Sciatic nerve (tissue), 2 donors: Measurements from ENCODE around the gene MIOX. TPM values are rescaled to one million over a fixed set of nuclear protein-coding genes. Genes with fewer than 3 reads are reported as not detected.
"Not testable (repeated sequence)": the region's sequence is repeated elsewhere in the genome, so short reads cannot be mapped to it uniquely, and the experiment has no call there.

Experiments
- ATAC-seq: fragments of 200-7000 bp; cut with Tn5 transposase; one replicate; pipeline ENCODE4 v1.9.1; 2020; ENCODE audit warnings: mild to moderate bottlenecking, moderate library complexity
- DNase-seq: peaks from one replicate; pipeline ENCODE4 v3.0.0-alpha.2; 2020; ENCODE audit warnings: low spot score
- intact Hi-C: fragments of 100-400 bp; cut with DNase I; formaldehyde crosslinking; loops from one replicate; pipeline ENCODE4 v1.14.2; 2022
- total RNA-seq: library from RNA; stranded (reverse); fragmentation: NEBNext Ultra II Directional; extraction: Animal tissue kit (Norgen Biotek cat#: 25700); gene quantifications from one replicate; pipeline ENCODE4 v1.2.1, GENCODE V29; 2021
- donor health status: DM: no; HTN: no; CAD: no.
- donor health status: DM: no; HTN: no; CAD: no.

Gene MIOX
- total RNA-seq, 1 donor from 2014 or later = not detected

DNA sequence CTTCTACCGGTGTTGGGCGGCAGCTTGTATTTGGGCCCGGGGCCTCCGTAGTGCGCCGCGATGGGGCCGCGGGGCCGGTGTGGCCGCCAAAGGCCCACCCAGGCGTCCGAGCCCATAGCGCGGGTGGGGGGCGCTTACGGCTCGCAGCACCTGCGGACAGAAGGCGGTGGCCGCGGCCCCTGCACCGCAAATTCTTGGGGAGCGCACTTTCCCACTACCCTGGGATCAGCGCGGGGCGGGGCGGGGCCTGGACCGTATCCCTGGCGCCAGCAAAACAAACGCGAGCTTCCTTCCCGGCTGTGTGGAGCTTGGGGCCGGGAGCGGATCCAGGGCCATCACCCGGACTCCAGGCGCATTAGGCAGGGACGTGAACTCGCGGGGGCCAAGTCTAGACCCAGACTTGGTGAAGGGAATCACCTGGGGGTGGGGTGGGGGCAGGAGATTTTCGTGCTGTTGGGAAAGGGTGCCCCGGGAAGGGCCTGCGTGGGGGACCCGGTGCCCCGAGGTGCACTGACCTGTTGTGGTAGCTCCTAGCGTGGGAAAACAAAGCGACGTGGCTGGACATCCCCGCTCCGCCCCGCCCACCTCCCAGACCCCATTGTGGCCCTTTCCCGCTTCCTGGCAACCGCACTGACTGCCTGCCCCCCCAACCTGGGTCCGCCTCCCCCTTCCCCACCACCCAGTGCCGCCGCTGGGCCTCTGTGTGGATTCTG lies 45.5 kb downstream of the MIOX start:
- intact Hi-C loops = no loop called here
- peak; percentile 56 for ATAC-seq
- DNase-seq = peak; percentile 88

DNA sequence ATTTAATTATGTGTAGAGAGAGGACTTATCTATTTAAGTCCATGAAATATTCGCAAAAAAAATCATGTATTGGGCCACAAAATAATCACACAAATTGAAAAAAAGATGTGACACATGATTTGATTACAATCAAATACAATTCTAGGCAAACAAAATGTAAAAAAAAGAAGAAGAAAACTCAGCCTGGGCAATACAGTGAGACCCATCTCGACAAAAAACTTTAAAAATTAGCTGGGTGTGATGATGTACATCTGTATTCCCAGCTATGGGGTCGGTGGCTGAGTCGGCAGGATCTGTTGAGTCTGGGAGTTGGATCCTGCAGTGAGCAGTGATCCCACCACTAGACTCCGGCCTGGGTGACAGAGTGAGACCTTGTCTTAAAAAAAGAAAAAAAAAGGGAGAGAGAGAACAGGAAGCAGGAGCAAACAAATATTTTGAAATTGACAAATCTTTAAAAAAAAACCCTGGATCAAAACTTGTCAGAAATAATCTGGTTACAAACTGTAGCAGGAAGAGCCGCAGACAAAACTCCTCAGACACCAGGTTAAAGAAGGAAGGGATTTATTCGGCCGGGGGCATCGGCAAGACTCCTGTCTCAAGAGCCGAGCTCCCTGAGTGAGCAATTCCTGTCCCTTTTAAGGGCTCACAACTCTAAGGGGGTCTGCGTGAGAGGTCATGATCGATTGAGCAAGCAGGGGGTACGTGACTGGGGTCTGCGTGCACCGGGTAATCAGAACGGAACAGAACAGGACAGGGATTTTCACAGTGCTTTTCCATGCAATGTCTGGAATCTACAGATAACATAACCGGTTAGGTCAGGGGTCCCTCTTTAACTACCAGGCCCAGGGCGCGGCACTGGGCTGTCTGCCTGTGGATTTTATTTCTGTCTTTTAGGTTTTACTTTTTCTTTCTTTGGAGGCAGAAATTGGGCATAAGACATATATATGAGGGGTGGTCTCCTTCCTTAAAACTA lies 46.5 kb downstream of the MIOX start:
- intact Hi-C loops = no loop called here
- ATAC-seq = no peak
- DNase-seq = no peak

DNA sequence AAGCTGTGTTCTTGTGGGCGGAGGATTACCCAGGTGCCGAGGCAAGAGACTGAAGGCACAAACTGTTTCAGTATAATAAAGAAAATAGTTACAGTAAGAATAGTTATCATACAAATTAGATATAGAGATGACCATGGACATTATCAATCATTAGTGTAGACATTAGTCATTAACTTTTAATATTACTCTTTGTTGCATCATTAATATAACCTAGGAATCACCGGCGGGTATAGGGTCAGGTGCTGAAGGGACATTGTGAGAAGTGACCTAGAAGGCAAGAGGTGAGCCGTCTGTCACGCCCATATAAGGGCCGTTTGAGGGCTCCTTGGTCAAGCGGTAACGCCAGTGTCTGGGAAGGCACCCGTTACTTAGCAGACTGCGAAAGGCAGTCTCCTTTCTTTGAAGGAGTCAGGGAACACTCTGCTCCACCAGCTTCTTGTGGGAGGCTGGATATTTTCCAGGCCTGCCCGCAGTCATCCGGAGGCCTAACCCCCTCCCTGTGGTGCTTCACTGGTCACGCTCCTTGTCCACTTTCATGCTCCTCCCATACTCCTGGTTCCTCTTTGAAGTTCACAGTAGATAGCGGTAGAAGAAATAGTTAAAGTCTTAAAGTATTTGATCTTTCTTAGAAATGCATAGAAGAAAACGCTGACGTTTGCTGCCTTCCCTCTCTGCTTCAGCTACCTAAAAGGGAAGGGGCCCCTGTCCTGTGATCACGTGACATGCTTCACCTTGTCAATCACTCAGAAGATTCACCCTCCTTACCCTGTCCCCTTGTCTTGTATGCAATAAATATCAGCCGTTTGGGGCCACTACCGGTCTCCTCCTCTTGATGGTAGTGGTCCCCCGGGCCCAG lies 47.4 kb downstream of the MIOX start:
- intact Hi-C loops, DNase-seq, ATAC-seq: not testable (repeated sequence)

DNA sequence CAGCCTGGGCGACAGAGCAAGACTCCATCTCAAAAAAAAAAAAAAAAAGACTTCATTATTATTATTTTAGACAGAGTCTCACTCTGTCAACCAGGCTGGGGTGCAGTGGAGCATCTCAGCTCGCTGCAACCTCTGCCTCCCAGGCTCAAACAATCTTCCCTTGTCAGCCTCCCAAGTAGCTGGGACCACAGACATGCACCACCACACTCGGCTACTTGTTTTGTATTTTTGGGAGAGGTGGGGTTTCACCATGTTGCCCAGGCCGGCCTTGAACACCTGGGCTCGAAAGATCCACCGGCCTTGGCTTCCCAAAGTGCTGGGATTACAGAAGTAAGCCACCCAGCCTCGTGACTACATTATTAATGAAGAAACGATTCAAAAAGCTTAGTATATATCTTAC lies 48.5 kb downstream of the MIOX start:
- DNase-seq (no peak), ATAC-seq (no peak)
- intact Hi-C loops = no loop called here

DNA sequence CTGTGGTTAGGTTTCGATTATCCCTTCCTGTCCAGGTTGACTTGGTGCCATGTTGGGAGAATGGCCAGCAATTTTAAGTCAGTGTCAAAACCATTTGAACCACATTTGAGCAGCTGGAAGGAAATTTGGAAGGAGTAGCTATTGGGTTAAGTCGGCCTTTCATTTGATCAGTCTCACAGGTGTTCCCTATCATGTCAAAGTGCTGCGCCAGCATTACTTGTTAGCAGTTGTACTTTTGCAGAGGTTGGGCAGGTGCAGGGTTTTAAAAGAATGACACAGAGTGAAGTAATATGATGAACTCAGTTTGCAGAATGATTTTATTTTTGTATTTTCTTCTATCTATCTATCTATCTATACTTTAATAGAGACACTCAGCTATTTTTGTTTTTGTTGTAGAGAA lies 49.6 kb downstream of the MIOX start:
- ATAC-seq (no peak), DNase-seq (no peak)
- intact Hi-C loops = no loop called here

DNA sequence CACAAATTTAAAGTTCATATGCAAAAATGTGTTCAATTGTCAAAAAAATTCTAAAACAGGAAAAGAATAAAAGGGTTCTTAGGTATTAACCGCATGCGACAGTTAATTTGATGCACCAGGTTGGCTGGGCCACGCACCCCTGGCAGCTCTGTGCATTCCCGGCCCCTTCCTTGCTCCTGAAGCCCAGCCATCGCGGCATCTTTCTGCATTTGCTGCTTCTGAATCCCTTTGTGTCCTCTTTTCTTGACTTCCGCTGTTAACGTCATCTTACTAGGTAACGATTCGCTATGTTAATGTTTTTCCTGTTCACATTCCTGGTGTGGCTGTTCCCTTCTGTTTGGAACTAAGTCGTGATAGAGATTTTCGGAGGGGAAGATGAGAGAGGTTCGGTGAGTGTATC lies 51.1 kb downstream of the MIOX start:
- intact Hi-C loops = no loop called here
- ATAC-seq (no peak), DNase-seq (no peak)

Other genes starting within 250 kb of the MIOX start
- gene TUBGCP6, start 241.8 kb upstream of the MIOX start, total RNA-seq = 47.6 TPM
- 32.4 TPM for gene HDAC10, start 235.6 kb upstream of the MIOX start, total RNA-seq
- 17.8 TPM for gene MAPK12, start 225.2 kb upstream of the MIOX start, total RNA-seq
- 20.4 TPM for gene MAPK11, start 216.5 kb upstream of the MIOX start, total RNA-seq
- gene PLXNB2, start 179.2 kb upstream of the MIOX start, total RNA-seq = 160 TPM
- 14.0 TPM for gene DENND6B, start 159.8 kb upstream of the MIOX start, total RNA-seq
- gene PPP6R2, start 143.5 kb upstream of the MIOX start, total RNA-seq = 42.1 TPM
- gene SBF1, start 11.8 kb upstream of the MIOX start, total RNA-seq = 73.4 TPM
- gene ADM2, start 5.3 kb upstream of the MIOX start, total RNA-seq = 0.09 TPM
- 48.4 TPM for gene LMF2, start 20.8 kb downstream of the MIOX start, total RNA-seq
- 39.8 TPM for gene NCAPH2, start 21.4 kb downstream of the MIOX start, total RNA-seq
- gene SCO2, start 38.7 kb downstream of the MIOX start, total RNA-seq = 1.9 TPM
- gene TYMP, start 43.2 kb downstream of the MIOX start, total RNA-seq = 44.5 TPM
- gene KLHDC7B, start 59.0 kb downstream of the MIOX start, total RNA-seq = 0.13 TPM
- gene SYCE3, start 76.1 kb downstream of the MIOX start, total RNA-seq = not detected
- gene CPT1B, start 91.6 kb downstream of the MIOX start, total RNA-seq = 18.2 TPM
- gene CHKB, start 96.0 kb downstream of the MIOX start, total RNA-seq = 73.9 TPM
- gene MAPK8IP2, start 113.9 kb downstream of the MIOX start, total RNA-seq = 2.4 TPM
- gene ARSA, start 141.3 kb downstream of the MIOX start, total RNA-seq = 38.1 TPM
- 56.6 TPM for gene SHANK3, start 186.0 kb downstream of the MIOX start, total RNA-seq